K562 (cell line): ENCODE data around the gene SFXN5. TPM values are rescaled to one million over a fixed set of nuclear protein-coding genes. Genes with fewer than 3 reads are reported as not detected.

Source experiments
- ATAC-seq: fragments of 200-7000 bp; cut with Tn5 transposase; 3 replicates; pipeline ENCODE4 v1.9.1; 2020; ENCODE audit warnings: moderate library complexity
- BruUV-seq: library from RNA; stranded (reverse); fragments of 400-500 nt; replicated peaks from 2 replicates; lab custom pipeline; 2021; lab: Mats Ljungman, UMichigan
- CTCF ChIA-PET: fragments of 300-600 bp; formaldehyde crosslinking; extraction: SDS; loops from one replicate; lab custom pipeline; 2021; ENCODE audit warnings: low intra/inter-chr PET ratio; lab: Yijun Ruan, JAX
- POLR2A ChIA-PET: fragments of 300-600, 350-650 bp; sonication (Branson Sonifier 250); formaldehyde crosslinking; extraction: SDS; loops from one replicate; lab custom pipeline; 2021; ENCODE audit warnings: antibody characterized with exemption, inconsistent platforms; lab: Yijun Ruan, JAX
- DNase-seq, 4 experiments: peaks; one replicate each; pipeline versions ENCODE4 v3.0.0 to v3.0.0-alpha.2; 2011 to 2018; ENCODE audit warnings: low spot score in 3 of 4, mixed read lengths in 3 of 4; ENCODE audit errors: extremely low read depth in 1 of 4
- FAIRE-seq: peaks from 2 replicates; lab custom pipeline; 2011; peaks lifted over from hg19 to GRCh38; lab: Jason Lieb, UNC
- H2AFZ ChIP-seq: 2 replicates; pipeline ENCODE4 v1.6.0; 2011; ENCODE audit warnings: low read depth, low read length, control low read depth, inconsistent platforms
- H3K27ac ChIP-seq: fragments of 200-600 bp; 3 replicates; pipeline ENCODE4 v1.8.0; 2011; ENCODE audit warnings: low read depth, mild to moderate bottlenecking, control low read depth, inconsistent platforms, low read length, moderate library complexity, mixed read lengths; ENCODE audit errors: extremely low read depth
- H3K27me3 ChIP-seq, 2 experiments: fragments of 300-600 bp in 1 of 2; 2 replicates in 1 of 2; 3 replicates in 1 of 2; pipeline versions ENCODE4 v1.6.0 to v1.8.0; 2011; ENCODE audit warnings: inconsistent platforms in 2 of 2, low read length in 2 of 2, mild to moderate bottlenecking in 1 of 2, mixed read lengths in 1 of 2, moderate library complexity in 1 of 2; ENCODE audit not compliant: control insufficient read depth in 2 of 2, insufficient read depth in 2 of 2
- H3K36me3 ChIP-seq: fragments of 300-600 bp; 3 replicates; pipeline ENCODE4 v1.8.0; 2011; ENCODE audit warnings: mild to moderate bottlenecking, low read length, inconsistent platforms; ENCODE audit not compliant: control insufficient read depth, insufficient read depth
- H3K4me1 ChIP-seq, 2 experiments: fragments of 200-600 bp in 1 of 2; replicated peaks in 1 of 2; 2 replicates in 1 of 2; 3 replicates in 1 of 2; pipeline versions ENCODE4 v1.5.1 to v1.8.0; 2011; ENCODE audit warnings: inconsistent platforms in 2 of 2, low read length in 2 of 2, mild to moderate bottlenecking in 1 of 2, mixed read lengths in 1 of 2, moderate library complexity in 1 of 2; ENCODE audit not compliant: control insufficient read depth in 2 of 2, insufficient read depth in 2 of 2
- H3K4me2 ChIP-seq: 2 replicates; pipeline ENCODE4 v1.6.1; 2011; ENCODE audit warnings: low read length, control low read depth, inconsistent platforms, mixed read lengths; ENCODE audit not compliant: insufficient read depth
- H3K4me3 ChIP-seq: fragments of 200-600 bp; sonication (generic), shearing (Covaris generic); 2 replicates; pipeline ENCODE4 v1.5.1; 2016; ENCODE audit warnings: control low read depth, inconsistent platforms
- H3K79me2 ChIP-seq: fragments of 200-600 bp; 3 replicates; pipeline ENCODE4 v1.8.0; 2011; ENCODE audit warnings: low read length, inconsistent platforms; ENCODE audit not compliant: control insufficient read depth, insufficient read depth
- H3K9ac ChIP-seq, 2 experiments: 2 replicates each; pipeline versions ENCODE4 v1.6.0 to v1.6.1; 2011; ENCODE audit warnings: low read depth in 2 of 2, low read length in 2 of 2, control low read depth in 1 of 2, inconsistent platforms in 1 of 2, mild to moderate bottlenecking in 1 of 2, mixed read lengths in 1 of 2; ENCODE audit not compliant: insufficient read depth in 1 of 2
- H3K9me1 ChIP-seq: one replicate; pipeline ENCODE4 v1.6.0; 2011; ENCODE audit warnings: inconsistent platforms, mild to moderate bottlenecking, low read length, moderate library complexity; ENCODE audit not compliant: control insufficient read depth, insufficient read depth
- H3K9me3 ChIP-seq: replicated peaks from 2 replicates; pipeline ENCODE4 v1.5.1; 2011; ENCODE audit warnings: low read depth, low read length, inconsistent platforms; ENCODE audit not compliant: control insufficient read depth, insufficient read depth
- H4K20me1 ChIP-seq: replicated peaks from 2 replicates; pipeline ENCODE4 v1.6.1; 2011; ENCODE audit warnings: low read length, inconsistent platforms, mixed read lengths; ENCODE audit not compliant: control insufficient read depth, insufficient read depth
- NR2F6 ChIP-seq: fragments of 450-650 bp; formaldehyde crosslinking; IDR thresholded peaks from 2 replicates; pipeline ENCODE4 v1.4.0; 2020; ENCODE audit warnings: mild to moderate bottlenecking
- RHOXF2B ChIP-seq: fragments of 250-450 bp; sonication (Bioruptor Pico); conservative IDR thresholded peaks from 2 replicates; pipeline ENCODE4 v1.5.1; 2021
- ZNF224 ChIP-seq: sonication (generic); formaldehyde crosslinking; IDR thresholded peaks from 2 replicates; pipeline ENCODE4 v1.8.0; 2022; ENCODE audit warnings: mild to moderate bottlenecking, missing genetic modification reagents
- WGBS: fragments of 100-300 bp; shearing (Covaris generic); methylation state at CpG from one replicate; pipeline ENCODE4 v1.1.6; 2016; ENCODE audit warnings: low coverage, mixed read lengths; ENCODE audit not compliant: insufficient coverage; ENCODE audit errors: missing lambda C conversion rate; 5-methylcytosine and 5-hydroxymethylcytosine counted together
- in situ Hi-C: fragments of 300-500 bp; cut with MboI; formaldehyde crosslinking; loops from 4 replicates; pipeline ENCODE4 v1.15.0; 2018; ENCODE audit warnings: inconsistent platforms, mixed read lengths
- intact Hi-C: fragments of 100-400 bp; cut with micrococcal nuclease; formaldehyde crosslinking; loops from 2 replicates; pipeline ENCODE4 v1.14.2; 2022
- polyA plus RNA-seq, 8 experiments: library from polyadenylated mRNA; depleted of rRNA in 4 of 8; stranded (reverse) in 5 of 8; unstranded in 3 of 8; fragments of >200 nt; fragmentation: Nextera tagmentation in 2 of 8; fragmentation: Illumina TruSeq in 1 of 8; extraction: Ambion mirVana in 2 of 8; extraction: Trizol in 1 of 8; gene quantifications; 2 replicates each; pipeline versions ENCODE4 v1.2.1 to v1.2.3, GENCODE V29; 2011 to 2014; ENCODE audit warnings: inconsistent platforms in 1 of 8, missing spikeins in 1 of 8
- total RNA-seq, 7 experiments: library from RNA; depleted of rRNA in 6 of 7; stranded (reverse); fragments of >200 nt in 6 of 7; fragmentation: Illumina TruSeq in 2 of 7; extraction: Trizol in 2 of 7; gene quantifications; 2 replicates each; pipeline versions ENCODE4 v1.2.1 to v1.2.3, GENCODE V29; 2011 to 2021; ENCODE audit warnings: low replicate concordance in 1 of 7
- TF ChIP-seq, protein P1 (sequence below): fragments of 450-650 bp; formaldehyde crosslinking; IDR thresholded peaks from 2 replicates; pipeline ENCODE4 v1.4.0; 2020; ENCODE audit warnings: mild to moderate bottlenecking
- TF ChIP-seq, protein P2 (sequence below), 2 experiments: IDR thresholded peaks in 1 of 2; conservative IDR thresholded peaks in 1 of 2; 2 replicates each; pipeline ENCODE4 v1.6.1; 2016; ENCODE audit warnings: low read depth in 2 of 2, mild to moderate bottlenecking in 1 of 2, missing compliant biosample characterization in 1 of 2, missing genetic modification characterization in 1 of 2, moderate library complexity in 1 of 2

SFXN5 gene
- total and polyA plus RNA-seq, 9 of the 15 experiments (the other 6 are each of a cell fraction or from before 2014, with no cell fraction given) = 8.3 to 22.6 (median 16.0) TPM

DNA sequence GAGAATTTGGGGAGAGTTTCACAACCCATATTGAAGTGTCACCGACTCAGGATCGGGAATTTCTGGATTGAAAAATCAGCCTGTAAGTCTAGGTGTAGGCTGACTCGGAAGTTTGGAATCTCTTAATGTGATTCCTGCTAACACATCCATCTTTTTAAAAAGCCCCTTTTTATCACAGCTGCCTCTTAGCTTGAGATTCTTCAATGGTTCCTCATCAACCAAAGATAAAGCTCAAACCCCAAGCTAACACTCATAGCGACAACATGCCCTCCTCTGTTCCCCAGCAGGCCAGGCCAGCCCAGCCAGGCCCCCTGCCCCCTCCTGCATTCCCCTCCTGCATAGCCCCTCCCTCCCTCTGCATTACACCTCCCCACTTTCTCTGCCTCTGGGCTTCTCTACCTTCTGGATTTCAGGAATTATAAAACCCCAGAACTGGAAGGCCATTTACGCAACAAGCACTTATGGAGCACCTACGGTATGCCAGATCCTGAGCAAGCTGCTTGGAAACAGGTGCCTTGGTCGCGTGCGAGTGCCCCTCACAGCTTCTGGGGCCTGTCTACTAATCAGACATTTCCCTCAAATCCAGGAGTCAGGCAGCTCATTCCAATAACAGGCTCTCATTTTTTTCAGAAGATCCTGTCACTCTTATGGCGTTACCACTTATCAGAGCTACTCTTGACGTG is 90.8 kb downstream of the SFXN5 start:
- no peak overlapping the region for H3K4me2 ChIP-seq

More for the DNA sequence above, 90.8 kb downstream of the SFXN5 start:
- Histone ChIP-seq H2AFZ (no peak overlapping the region), H3K27me3 (no peaks in the 10 kb centered on the region), H3K9me1 (no peaks in the 10 kb centered on the region), H3K9me3 (no peaks in the 10 kb centered on the region), H3K79me2 (no peaks in the 10 kb centered on the region), H4K20me1 (0 out of 2 replicates have a peak, but pooled peaks cover 2% of the 10 kb centered on the region)
- BruUV-seq = no TSS peak
- 77% methylated on average over 11 of the region's 11 CpGs for WGBS
- no peak for FAIRE-seq
- intact Hi-C loops = loop anchor here (10.0 kb wide), 1 partner anchor 274 kb away; no protein-coding TSS in a partner anchor
- CTCF ChIA-PET = no interaction called here
- TF ChIP-seq, protein P1, sequence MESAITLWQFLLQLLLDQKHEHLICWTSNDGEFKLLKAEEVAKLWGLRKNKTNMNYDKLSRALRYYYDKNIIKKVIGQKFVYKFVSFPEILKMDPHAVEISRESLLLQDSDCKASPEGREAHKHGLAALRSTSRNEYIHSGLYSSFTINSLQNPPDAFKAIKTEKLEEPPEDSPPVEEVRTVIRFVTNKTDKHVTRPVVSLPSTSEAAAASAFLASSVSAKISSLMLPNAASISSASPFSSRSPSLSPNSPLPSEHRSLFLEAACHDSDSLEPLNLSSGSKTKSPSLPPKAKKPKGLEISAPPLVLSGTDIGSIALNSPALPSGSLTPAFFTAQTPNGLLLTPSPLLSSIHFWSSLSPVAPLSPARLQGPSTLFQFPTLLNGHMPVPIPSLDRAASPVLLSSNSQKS (CRISPR knock-in tag) = no peak
- TF ChIP-seq, protein P2, sequence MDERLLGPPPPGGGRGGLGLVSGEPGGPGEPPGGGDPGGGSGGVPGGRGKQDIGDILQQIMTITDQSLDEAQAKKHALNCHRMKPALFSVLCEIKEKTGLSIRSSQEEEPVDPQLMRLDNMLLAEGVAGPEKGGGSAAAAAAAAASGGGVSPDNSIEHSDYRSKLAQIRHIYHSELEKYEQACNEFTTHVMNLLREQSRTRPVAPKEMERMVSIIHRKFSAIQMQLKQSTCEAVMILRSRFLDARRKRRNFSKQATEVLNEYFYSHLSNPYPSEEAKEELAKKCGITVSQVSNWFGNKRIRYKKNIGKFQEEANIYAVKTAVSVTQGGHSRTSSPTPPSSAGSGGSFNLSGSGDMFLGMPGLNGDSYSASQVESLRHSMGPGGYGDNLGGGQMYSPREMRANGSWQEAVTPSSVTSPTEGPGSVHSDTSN (CRISPR knock-in tag; IDR thresholded peaks at IDR 0.05; ENCODE audit: low read depth) = no peak
- TF ChIP-seq, protein P2 (tag; conservative IDR thresholded peaks at IDR 0.05; ENCODE audit: low read depth) = no peak
- TF ChIP-seq NR2F6 (CRISPR knock-in tag) = no peak
- no peak for TF ChIP-seq ZNF224 (CRISPR knock-in tag)
- TF ChIP-seq RHOXF2B (CRISPR knock-in tag) = no peak
- TF ChIP-seq, all 486 proteins: peak for 0
- no peak for DNase-seq
- no peak overlapping the region for H3K9ac ChIP-seq
- H3K4me3 ChIP-seq = no peak overlapping the region
- POLR2A ChIA-PET = interaction anchor here (0.7 to 1.0 kb wide), 3 partner anchors 11 to 255 kb away, joined by 3 to 4 read pairs (median 3); no protein-coding TSS in a partner anchor
- in situ Hi-C loops = no loop called here
- peaks cover 0 to 9% of the 10 kb centered on the region in 2 experiments; a peak in 4 of 5 replicates for H3K4me1 ChIP-seq
- no peaks in the 10 kb centered on the region for H3K36me3 ChIP-seq
- ATAC-seq = no peak
- H3K27ac ChIP-seq = no peak overlapping the region
